ENCODE measurements around the gene LCA5. TPM values are rescaled to one million over a fixed set of nuclear protein-coding genes. Genes with fewer than 3 reads are reported as not detected.

The LCA5 gene
- total and polyA plus RNA-seq, 2 donors (not counting 1 experiment from before 2014, with no cell fraction given) = 0.12 to 0.91 TPM

- H3K27me3 Mint-ChIP-seq = peaks cover under 1% of the 10 kb centered on the region
- no peaks in the 10 kb centered on the region for H3K36me3 ChIP-seq (replicated peaks in 1 of 2; ENCODE audit: control extremely low read depth in 1 of 2, control insufficient read depth in 1 of 2, extremely low read depth in 1 of 2, insufficient read depth in 2 of 2, low read length in 1 of 2)
- no peak for ATAC-seq (ENCODE audit: low read depth)
- DNase-seq = no peak
- no peaks in the 10 kb centered on the region for H3K9me3 ChIP-seq (ENCODE audit: control extremely low read depth in 1 of 3, control insufficient read depth in 2 of 3, insufficient read depth in 1 of 3, low read length in 2 of 3)
- H3K4me2 ChIP-seq (replicated peaks; ENCODE audit: low read depth, low read length, poor library complexity, severe bottlenecking) = no peak overlapping the region
- H3K4me3 Mint-ChIP-seq = no peak overlapping the region
- no peak overlapping the region for H3K4me3 ChIP-seq (ENCODE audit: control extremely low read depth in 1 of 5, extremely low read depth in 1 of 5, insufficient read depth in 1 of 5, low read depth in 2 of 5, low read length in 4 of 5)
- H2AFZ ChIP-seq (ENCODE audit: insufficient read depth, low read depth, low read length, poor library complexity, severe bottlenecking) = no peak overlapping the region
- no peaks in the 10 kb centered on the region for H3K27me3 ChIP-seq (replicated peaks in 1 of 4; ENCODE audit: control extremely low read depth in 1 of 4, control insufficient read depth in 3 of 4, insufficient read depth in 4 of 4, low read length in 3 of 4)
- CTCF ChIA-PET = no interaction called here
- no peak for TF ChIP-seq EZH2 (IDR thresholded peaks at IDR 0.05; ENCODE audit: borderline replicate concordance, insufficient read depth, low read depth, low read length, poor library complexity, severe bottlenecking)
- no peak for TF ChIP-seq CTCF (IDR thresholded peaks at IDR 0.05)
- H3K4me1 ChIP-seq (ENCODE audit: control insufficient read depth in 2 of 2, insufficient read depth in 2 of 2, low read length in 2 of 2) = no peaks in the 10 kb centered on the region
- H3K27ac ChIP-seq (ENCODE audit: low read length in 2 of 2) = no peak overlapping the region
- no peak overlapping the region for H3K9ac ChIP-seq (ENCODE audit: low read length)
- intact Hi-C loops (cut with micrococcal nuclease) = no loop called here
- POLR2A ChIA-PET = no interaction called here
- H3K4me1 Mint-ChIP-seq = no peaks in the 10 kb centered on the region
- no peaks in the 10 kb centered on the region for H3K9me3 Mint-ChIP-seq (ENCODE audit: insufficient read depth)
- H3K79me2 ChIP-seq (ENCODE audit: control insufficient read depth, insufficient read depth, low read length) = no peaks in the 10 kb centered on the region
- H3K27ac Mint-ChIP-seq = no peak overlapping the region
- H4K20me1 ChIP-seq (ENCODE audit: control insufficient read depth, insufficient read depth, low read length, poor library complexity, severe bottlenecking) = no peaks in the 10 kb centered on the region
Observed at GRCh38 chr6:79435746-79436145, 101.5 kb downstream of the LCA5 start.

Small RNA genes lying within 50 kb of the gene (small RNA-seq; reads per million reads assigned to genes)
- not detected for gene DBIP1 (ENCODE audit: insufficient read length, low read depth, low replicate concordance)

Other genes with a start within 250 kb of the LCA5 start
- gene SH3BGRL2, start 93.9 kb upstream of the LCA5 start, total RNA-seq = not detected in 2 replicates
- 0.01 and 0.23 TPM in 2 replicates for gene SH3BGRL2, start 93.9 kb upstream of the LCA5 start, polyA plus RNA-seq

All from B cell (primary cell).